Peyer's patch (tissue), 4 donors: Measurements from ENCODE around the gene ABLIM2.

Experiments
- CTCF ChIP-seq, 6 experiments: fragments of 450-650 bp in 4 of 6; fragments of 200-600 bp in 2 of 6; sonication (generic) in 1 of 6; IDR thresholded peaks; one replicate each; pipeline ENCODE4 v1.5.1; 2017 to 2019; ENCODE audit warnings: antibody characterized with exemption in 6 of 6, mild to moderate bottlenecking in 3 of 6, moderate library complexity in 1 of 6
- POLR2A ChIP-seq, 2 donors: fragments of 450-650 bp; IDR thresholded peaks; one replicate each; pipeline ENCODE4 v1.5.1; 2017; ENCODE audit warnings: antibody characterized with exemption in 2 of 2, mild to moderate bottlenecking in 2 of 2, moderate library complexity in 2 of 2

GRCh38 chr4:8060632-8061031 is 98.0 kb downstream of the ABLIM2 start:
- TF ChIP-seq CTCF (IDR thresholded peaks at IDR 0.05) (no peak), POLR2A (IDR thresholded peaks at IDR 0.05) (no peak)
